ENCODE measurements around the gene TNS1. TPM values are rescaled to one million over a fixed set of nuclear protein-coding genes. Genes with fewer than 3 reads are reported as not detected.

The TNS1 gene
- total and polyA plus RNA-seq, 9 of the 15 experiments (the other 6 are each of a cell fraction or from before 2014, with no cell fraction given) = 0.13 to 2.7 (median 0.77) TPM

DNA sequence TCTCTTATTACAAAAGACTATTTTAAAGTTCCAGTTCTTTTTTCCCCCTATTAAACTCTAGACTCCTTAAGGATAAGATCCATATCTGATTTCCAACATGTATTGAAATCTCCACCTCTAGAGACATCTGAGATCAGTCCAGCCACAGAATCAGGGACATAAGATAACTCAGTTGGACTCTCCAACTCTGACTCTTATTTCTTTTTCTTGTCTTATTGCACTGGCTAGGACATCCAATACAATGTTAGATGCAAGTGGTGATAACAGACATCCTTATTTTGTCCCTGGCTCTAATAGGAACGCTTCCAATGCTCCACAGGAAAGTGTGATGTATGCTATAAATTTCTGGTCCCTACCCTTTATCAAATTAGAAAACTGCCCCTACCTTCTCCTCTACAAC is 158.1 kb downstream of the TNS1 start:
- FAIRE-seq = no peak
- CTCF ChIA-PET (ENCODE audit: low intra/inter-chr PET ratio) = no interaction called here

More for the DNA sequence above, 158.1 kb downstream of the TNS1 start:
- in situ Hi-C loops (cut with MboI) = no loop called here
- Histone ChIP-seq H3K4me2 (ENCODE audit: insufficient read depth, low read length) (no peak overlapping the region), H3K4me1 (replicated peaks in 1 of 2; ENCODE audit: control insufficient read depth in 2 of 2, insufficient read depth in 2 of 2, low read length in 2 of 2) (peaks cover 23 to 42% of the 10 kb centered on the region in 2 experiments; a peak in 4 of 5 replicates), H4K20me1 (replicated peaks; ENCODE audit: control insufficient read depth, insufficient read depth, low read length) (no peaks in the 10 kb centered on the region), H3K9me1 (ENCODE audit: control insufficient read depth, insufficient read depth, low read length) (no peaks in the 10 kb centered on the region), H2AFZ (ENCODE audit: low read depth, low read length) (no peak overlapping the region), H3K27ac (ENCODE audit: extremely low read depth, low read depth, low read length) (no peak overlapping the region), H3K4me3 (no peak overlapping the region), H3K79me2 (ENCODE audit: control insufficient read depth, insufficient read depth, low read length) (peaks cover 5% of the 10 kb centered on the region; the same call in 1 of the 3 replicates), H3K27me3 (ENCODE audit: control insufficient read depth in 2 of 2, insufficient read depth in 2 of 2, low read length in 2 of 2) (peaks cover 0 to 3% of the 10 kb centered on the region in 2 experiments; a peak in 1 of 5 replicates), H3K36me3 (ENCODE audit: control insufficient read depth, insufficient read depth, low read length) (no peaks in the 10 kb centered on the region), H3K9me3 (replicated peaks; ENCODE audit: control insufficient read depth, insufficient read depth, low read depth, low read length) (peaks cover 11% of the 10 kb centered on the region), H3K9ac (ENCODE audit: insufficient read depth in 1 of 2, low read depth in 2 of 2, low read length in 2 of 2) (no peak overlapping the region)
- DNase-seq (ENCODE audit: extremely low read depth in 1 of 4, low spot score in 3 of 4) (no peak), ATAC-seq (no peak)
- TF ChIP-seq KDM1A (IDR thresholded peaks at IDR 0.05) (0 out of 4 replicates have a peak, but pooled peaks of 1 of the 2 experiments have one; percentile 13), TBP (optimal IDR thresholded peaks at IDR 0.05; ENCODE audit: low read depth, low read length) (no peak), ATF3 (IDR thresholded peaks at IDR 0.05) (no peak), ATF3 (CRISPR knock-in tag; conservative IDR thresholded peaks at IDR 0.05) (no peak), CBX3 (IDR thresholded peaks at IDR 0.05; ENCODE audit: borderline replicate concordance in 1 of 2, low read length in 2 of 2) (peak in 1 of 2 experiments; percentile 63; a peak in 1 of 3 replicates), RBM25 (IDR thresholded peaks at IDR 0.05; ENCODE audit: low read depth, low read length, severe bottlenecking) (peak; percentile 70), ZNF253 (CRISPR knock-in tag; conservative IDR thresholded peaks at IDR 0.05) (no peak), ZNF41 (CRISPR knock-in tag; conservative IDR thresholded peaks at IDR 0.05) (no peak)
- TF ChIP-seq, protein P1, sequence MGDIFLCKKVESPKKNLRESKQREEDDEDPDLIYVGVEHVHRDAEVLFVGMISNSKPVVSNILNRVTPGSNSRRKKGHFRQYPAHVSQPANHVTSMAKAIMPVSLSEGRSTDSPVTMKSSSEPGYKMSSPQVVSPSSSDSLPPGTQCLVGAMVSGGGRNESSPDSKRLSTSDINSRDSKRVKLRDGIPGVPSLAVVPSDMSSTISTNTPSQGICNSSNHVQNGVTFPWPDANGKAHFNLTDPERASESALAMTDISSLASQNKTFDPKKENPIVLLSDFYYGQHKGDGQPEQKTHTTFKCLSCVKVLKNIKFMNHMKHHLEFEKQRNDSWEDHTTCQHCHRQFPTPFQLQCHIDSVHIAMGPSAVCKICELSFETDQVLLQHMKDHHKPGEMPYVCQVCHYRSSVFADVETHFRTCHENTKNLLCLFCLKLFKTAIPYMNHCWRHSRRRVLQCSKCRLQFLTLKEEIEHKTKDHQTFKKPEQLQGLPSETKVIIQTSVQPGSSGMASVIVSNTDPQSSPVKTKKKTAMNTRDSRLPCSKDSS (IDR thresholded peaks at IDR 0.05; ENCODE audit: low read depth, partially characterized antibody) = peak; percentile 76
- POLR2A ChIA-PET = interaction anchor here (0.6 to 1.1 kb wide), 2 partner anchors 11 to 1245 kb away, joined by 4 read pairs; no protein-coding TSS in a partner anchor
- intact Hi-C loops (cut with micrococcal nuclease) = no loop called here
- no TSS peak for BruUV-seq (replicated peaks)
- WGBS (ENCODE audit: insufficient coverage, low coverage, missing lambda C conversion rate) = 0% methylated on average over 1 of the region's 1 CpG

Measured in K562 (cell line).